Germinal center (tissue), 1 donor: Measurements from ENCODE around the gene NRN1.

ENCODE experiments used
- DNase-seq: peaks from one replicate; pipeline ENCODE4 v3.0.0; 2012; ENCODE audit warnings: mixed read lengths, low spot score

The NRN1 gene

DNA sequence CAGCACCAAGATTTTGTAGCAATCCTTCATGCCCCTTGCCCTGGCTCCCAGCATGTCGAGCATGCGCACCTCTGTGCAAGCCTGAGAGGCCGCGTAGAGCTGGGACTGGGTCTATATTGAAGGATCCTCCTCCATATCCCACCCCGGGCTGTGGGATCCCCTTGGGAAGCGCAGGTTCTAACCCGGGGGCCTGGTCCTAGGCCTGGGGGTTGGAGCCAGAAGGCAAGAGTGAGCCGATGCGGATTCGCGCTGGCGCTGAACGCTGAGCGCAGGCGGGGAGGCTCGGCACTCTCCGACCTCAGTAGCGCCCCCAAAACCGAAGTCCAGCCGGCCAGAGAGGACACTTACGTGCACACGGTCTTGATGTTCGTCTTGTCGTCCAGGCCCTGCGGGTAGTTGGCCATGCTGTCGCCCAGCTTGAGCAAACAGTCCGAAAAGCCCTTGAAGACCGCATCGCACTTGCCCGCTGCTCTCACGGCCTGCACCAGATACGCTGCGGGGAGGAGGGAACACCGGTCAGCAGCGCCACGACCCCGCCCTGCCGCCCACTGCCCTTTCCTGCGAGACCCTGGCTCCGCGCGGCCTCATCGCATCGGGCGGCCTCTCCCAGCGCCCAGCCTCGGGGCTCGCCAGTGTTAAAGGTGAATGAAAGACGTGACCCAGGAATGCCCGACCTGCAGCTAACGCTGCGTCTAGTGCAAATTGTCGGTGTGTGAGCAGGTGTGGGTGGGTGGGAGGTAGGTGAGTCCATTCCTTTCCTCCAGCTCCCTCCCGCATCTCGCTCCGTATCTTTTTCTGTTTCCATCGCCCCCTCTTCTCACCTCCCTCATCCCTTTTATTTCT lies 4.5 kb downstream of the NRN1 start:
- no peak for DNase-seq

- no peak for DNase-seq
Measured at GRCh38 chr6:6001443-6001842, 5.3 kb downstream of the NRN1 start.

DNA sequence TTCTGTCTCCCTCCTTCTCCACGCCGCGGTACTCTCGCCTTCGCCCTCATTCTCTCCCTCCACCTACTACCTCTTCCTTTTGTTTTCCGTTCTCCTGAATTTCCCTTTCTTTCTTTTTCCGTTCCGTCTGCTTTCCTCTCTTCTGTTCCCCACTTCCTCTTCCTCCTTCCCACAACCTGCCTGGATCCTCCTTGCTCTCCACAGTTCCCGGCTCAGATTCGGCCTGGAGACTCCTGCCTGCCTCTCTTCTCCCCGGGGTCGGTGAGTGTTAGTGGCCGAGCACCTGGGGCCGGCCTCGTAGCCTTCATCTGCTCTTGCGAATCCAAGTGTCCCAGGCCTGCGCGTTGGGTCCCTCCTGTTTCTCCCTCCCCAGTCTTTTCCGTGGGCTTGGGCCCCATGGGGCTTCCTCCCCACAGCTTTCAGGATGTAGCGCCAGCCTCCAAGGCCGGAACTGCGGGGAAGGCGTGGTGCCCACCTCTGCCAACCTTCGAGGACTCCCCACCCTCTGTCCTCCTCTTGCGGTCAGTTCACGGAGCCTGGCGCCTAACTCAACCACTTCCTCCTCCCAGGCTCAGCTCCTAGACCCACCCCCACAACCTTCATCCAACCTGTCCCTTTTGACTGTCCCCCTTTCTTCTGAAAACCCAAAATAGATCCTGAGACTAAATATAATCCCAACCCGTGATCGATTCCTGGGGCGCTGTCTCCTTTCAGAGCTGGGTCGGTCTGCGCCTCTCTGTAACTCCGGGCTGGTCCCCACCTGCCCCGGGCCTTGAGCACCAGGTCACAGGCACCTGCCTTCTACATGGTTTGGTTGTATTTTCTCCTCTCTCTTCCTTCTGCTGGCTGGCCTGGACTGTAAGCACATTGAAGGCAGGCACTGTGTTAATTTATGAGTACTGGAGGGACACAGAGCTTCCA lies 6.8 kb downstream of the NRN1 start:
- no peak for DNase-seq

GRCh38 chr6:5998711-5999687 lies 7.7 kb downstream of the NRN1 start:
- no peak for DNase-seq

DNA sequence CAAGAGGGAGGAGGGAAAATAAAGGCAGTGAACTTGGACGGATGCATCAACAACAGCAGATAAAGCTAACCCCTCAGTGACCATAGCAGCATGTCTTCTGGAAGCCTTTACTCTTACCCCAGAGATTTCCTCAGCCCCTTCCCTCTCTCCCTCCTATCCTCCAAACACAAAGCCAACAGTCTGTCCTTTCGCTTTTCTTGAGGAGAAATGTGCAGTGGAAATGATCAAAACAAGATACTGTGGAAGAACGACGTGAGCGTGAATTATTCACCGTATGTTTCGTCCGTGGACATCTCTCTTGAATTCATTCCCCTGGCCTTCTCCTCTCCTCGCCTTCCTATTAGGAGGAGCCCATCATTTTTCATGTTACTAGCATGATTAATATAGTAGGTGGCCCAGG lies 8.5 kb downstream of the NRN1 start:
- DNase-seq, result no peak

DNA sequence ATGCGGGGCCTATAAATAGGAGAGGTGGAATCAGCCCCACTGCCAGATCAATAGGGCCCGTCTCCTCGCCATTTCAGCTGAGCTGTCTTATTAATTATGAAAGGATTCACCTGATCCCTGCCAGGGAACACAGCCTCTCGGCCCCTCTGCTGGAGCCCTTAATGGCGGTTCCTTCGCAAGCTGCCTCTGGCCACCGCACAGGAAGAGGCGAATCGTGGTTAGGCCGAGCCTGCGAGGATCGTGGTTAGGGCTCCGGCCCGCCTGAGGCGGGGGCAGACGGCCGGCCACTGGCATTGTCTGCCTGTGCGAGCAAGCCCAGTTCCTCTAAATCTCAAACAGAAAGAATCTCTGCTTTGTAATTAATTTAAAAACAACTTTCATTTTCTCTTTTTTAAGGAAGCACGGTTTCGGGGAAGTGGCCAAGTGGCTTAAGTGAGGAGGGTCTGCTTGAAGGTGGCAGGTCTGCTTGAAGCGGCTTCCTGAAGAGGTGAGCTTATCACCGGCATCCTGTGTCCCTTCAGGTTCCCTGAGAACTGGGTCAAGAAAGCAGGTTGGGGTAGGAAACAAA lies 9.2 kb downstream of the NRN1 start:
- no peak for DNase-seq

DNA sequence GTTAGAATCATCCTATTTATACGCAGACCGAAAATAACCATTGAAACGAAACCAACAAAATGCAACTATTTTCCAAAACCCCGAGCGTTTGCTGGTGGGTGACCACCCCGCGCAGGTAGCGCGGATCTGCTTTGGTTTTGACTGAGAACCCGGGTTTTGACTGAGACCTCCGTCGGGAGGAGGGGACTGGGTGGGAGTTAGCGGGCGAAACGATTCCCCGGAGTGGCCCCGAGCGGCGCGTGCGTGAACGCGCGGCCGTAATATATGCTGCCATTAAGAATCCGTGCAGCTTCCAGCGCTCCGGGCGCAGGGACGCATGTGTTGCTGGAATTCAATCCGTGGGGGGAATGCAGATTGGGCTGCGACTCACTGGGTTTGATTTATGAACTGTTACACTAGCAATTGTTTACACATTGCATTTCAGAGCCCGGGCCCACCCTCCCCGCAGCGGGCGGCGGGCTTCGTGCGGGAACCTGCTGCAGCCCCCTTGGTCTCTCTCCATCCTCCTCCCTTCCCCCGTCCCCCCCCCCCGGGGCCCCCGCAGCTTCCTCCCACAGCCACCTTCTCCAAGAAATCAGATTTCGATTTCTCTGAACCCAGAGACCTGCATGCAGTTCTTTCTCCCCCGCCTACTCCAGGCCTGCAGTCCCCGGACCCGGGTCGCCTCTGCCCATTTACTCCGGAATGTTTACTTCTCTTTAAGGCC lies 9.9 kb downstream of the NRN1 start:
- DNase-seq, result no peak

DNA sequence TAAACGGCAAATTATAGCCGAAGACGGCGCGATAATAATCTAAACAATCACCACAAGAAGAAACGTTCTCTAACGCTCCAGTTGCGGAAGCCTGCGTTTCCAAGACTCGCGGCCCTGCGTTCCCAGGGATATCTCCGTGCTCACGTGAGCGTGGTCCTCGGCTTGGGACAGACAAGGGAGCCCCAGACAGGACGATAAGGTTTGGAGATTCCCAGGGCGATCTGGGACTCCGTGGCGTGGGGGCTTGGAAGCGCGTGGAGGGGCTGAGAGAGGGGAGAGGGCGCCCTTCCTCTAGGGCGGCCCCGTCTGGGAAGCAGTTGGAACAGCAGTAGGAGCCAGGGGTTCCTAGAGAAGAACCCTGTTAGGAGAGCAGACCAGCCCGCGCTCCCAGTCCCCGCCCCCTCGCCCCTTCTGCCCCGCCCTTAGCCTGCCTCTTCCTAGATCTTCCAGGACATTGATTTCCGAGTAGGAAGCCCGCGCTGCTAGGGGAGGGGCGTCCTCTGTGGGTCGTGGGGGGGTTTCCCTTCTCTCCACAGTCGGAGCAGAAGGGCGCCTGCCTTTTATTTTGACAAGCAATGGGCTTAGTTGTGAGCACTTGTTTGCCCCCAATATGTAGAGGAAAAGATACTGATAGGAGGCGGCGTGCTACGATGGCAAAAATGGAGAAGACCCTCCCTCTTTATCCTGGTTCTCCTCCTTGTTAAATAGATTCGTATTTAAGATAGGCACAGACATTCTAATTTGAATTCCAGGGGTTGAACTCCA lies 10.6 kb downstream of the NRN1 start:
- DNase-seq, result no peak

- DNase-seq, result no peak
Measured at GRCh38 chr6:5995658-5995948, 11.1 kb downstream of the NRN1 start.

DNA sequence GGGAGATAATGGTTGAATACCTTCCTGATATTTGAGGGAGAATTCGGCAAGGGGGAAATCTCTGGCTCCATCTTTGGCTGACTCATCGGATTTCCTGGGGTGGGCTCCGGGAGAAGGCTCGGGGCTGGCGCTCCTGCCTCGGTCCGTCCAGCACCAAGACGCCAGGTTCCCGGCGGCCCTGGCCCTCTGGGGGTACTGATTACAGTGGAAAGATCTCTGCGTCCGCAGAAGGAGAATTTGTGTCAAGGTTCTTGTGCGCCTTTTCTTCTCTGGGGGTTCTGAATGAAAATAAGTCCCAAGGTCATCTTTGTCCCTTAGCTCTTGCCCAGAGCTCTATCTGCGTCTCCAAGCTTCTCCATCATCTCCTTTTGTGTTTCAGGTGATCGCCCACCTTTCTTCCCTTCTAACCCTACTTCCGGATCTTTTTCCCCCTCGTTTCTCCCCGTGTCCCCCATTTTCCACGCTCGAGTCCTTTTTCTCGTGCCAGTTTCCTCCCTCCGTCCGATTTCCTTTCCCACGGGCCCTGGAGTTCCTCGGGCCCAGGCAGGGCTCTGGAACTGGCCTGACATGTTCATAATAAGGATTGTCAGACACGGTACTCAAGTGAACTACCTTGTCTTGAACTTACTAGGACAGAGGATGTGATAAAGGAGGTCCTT lies 11.6 kb downstream of the NRN1 start:
- DNase-seq, result no peak

GRCh38 chr6:5994234-5994998 lies 12.3 kb downstream of the NRN1 start:
- DNase-seq, result no peak

DNA sequence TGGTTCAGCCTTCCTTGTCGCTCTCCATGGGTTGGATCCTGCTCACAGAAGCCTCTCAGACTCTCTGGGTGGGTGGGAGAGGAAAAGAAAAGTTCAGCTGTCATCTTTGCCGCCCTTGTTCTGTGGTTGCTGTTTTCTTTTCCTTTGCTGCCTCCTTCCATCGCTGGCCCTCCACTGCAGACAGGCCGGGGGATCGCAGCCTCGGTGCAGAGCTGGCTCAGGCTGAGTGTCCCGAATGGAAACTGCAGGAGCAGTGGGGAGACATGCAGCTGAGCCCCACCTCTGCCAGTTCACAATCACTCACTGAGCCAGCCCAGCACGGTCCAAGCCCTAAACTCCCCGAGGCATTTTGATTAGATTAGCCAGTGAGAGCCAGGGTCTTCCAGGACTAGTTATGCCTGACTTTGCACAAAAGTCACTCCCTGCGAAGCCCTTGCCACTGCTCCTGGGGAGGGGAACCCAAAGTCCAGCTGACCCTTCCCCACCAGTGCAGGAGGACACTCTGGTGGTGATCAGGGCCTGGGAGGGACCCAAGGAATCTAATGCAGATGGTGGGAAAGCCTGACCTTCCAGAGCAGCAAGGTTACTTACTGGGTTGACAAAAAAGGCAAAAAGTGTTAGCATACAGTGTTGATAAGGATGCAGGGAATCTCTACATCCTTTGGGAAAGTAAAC lies 14.0 kb downstream of the NRN1 start:
- DNase-seq, result no peak

- no peak for DNase-seq
Measured at GRCh38 chr6:5990786-5991185, 15.9 kb downstream of the NRN1 start.

- no peak for DNase-seq
Measured at GRCh38 chr6:5989141-5989723, 17.5 kb downstream of the NRN1 start.

DNA sequence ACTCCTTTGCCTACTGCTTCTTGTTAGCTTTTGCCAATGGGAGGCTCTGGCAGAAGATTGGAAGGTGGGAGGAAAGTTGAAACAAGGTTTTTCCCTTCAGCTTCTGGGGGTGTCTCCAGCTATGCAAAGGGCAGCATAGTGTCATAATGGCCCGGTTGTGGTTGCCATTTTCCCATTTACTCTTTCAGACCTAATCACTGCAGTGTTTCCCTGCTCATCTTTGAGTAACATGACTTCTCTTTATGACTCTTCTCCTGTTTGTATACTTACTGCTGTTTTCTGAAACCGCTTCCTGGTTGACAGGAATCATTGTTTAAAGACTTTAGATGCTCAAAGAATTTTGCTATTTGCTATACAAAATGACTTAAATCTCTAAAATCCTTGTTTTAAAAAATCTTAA lies 19.9 kb downstream of the NRN1 start:
- no peak for DNase-seq

DNA sequence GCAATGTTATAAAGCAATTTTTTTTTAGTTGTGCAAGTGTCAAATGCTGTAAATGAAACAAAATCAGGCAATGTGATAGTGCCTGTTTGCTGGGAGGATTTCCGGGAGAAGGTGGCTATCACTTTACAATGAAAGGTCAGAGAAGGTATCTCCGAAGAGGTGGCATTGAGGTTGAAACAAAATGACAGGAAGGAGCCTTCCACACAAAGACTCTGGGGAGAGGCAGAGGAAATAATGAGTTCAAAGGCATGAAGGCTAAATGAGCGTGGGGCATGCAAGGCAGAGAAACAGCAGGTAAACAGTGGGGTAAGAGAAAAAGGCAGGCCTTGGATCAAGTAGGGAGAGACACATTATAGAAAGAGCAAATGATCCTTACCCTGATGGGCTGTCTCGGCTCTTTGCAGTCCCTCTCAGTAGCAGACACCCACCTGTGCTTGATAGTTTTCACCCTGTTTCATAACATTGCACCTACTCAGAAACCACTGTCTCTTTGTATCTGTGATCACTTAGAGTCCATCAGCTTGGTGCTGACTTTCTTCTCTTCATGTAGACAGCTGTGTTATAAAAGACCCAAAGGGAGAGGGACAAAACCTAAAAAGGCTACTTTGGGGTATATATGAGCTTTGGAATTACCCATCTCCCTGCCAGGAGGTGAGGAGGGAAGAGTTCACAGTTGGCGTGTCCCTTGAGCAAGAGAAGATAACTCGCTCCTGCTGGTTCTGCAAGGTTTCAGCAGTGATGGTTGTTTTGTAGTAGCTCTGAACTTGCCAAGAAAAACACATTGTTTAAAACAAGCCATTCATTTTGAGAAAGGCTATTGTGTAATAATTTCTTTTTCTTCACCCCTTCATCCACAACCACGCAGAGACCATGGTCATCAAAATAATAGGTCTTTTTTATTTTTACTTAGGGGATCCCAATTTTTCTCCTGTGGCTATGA lies 22.3 kb downstream of the NRN1 start:
- DNase-seq, result no peak
